HG02571 (cell line): ENCODE results near the gene TSNAX.
"Not testable (repeated sequence)": the region's sequence is repeated elsewhere in the genome, so short reads cannot be mapped to it uniquely, and the experiment has no call there.

ENCODE experiments used
- ATAC-seq: cut with Tn5 transposase; IDR thresholded peaks from one replicate; pipeline ENCODE4 v1.9.1; 2021; ENCODE audit warnings: mild to moderate bottlenecking, moderate library complexity; ENCODE audit not compliant: unreplicated experiment

Gene TSNAX

GRCh38 chr1:231528172-231529029 lies at the start of gene TSNAX:
Gene TSNAX (plus strand): TSS chr1:231528669. CDS start chr1:231528811, 142 bp downstream.
- ATAC-seq: peak; percentile 98

- ATAC-seq: no peak
Observed at GRCh38 chr1:231478811-231479210, 49.7 kb upstream of the TSNAX start.

GRCh38 chr1:231480008-231480407 lies 48.5 kb upstream of the TSNAX start:
- no peak for ATAC-seq

- ATAC-seq: no peak
Observed at GRCh38 chr1:231481289-231481688, 47.2 kb upstream of the TSNAX start.

GRCh38 chr1:231485029-231485784 lies 43.3 kb upstream of the TSNAX start:
- ATAC-seq: no peak

- no peak for ATAC-seq
Observed at GRCh38 chr1:231487019-231487418, 41.5 kb upstream of the TSNAX start.

- no peak for ATAC-seq
Observed at GRCh38 chr1:231487910-231488309, 40.6 kb upstream of the TSNAX start.

GRCh38 chr1:231493421-231494185 lies 34.9 kb upstream of the TSNAX start:
- ATAC-seq: no peak

- no peak for ATAC-seq
Observed at GRCh38 chr1:231494439-231495110, 33.9 kb upstream of the TSNAX start.

- ATAC-seq: no peak
Observed at GRCh38 chr1:231497629-231498152, 30.8 kb upstream of the TSNAX start.

GRCh38 chr1:231499148-231499763 lies 29.2 kb upstream of the TSNAX start:
- no peak for ATAC-seq

- no peak for ATAC-seq
Observed at GRCh38 chr1:231500666-231501065, 27.8 kb upstream of the TSNAX start.

- ATAC-seq: not testable (repeated sequence)
Observed at GRCh38 chr1:231503168-231503567, 25.3 kb upstream of the TSNAX start.

GRCh38 chr1:231507476-231508355 lies 20.8 kb upstream of the TSNAX start:
- ATAC-seq: no peak

GRCh38 chr1:231508497-231508896 lies 20.0 kb upstream of the TSNAX start:
- ATAC-seq: no peak

GRCh38 chr1:231508941-231509340 lies 19.5 kb upstream of the TSNAX start:
- no peak for ATAC-seq

GRCh38 chr1:231512147-231512698 lies 16.2 kb upstream of the TSNAX start:
- ATAC-seq: no peak

- no peak for ATAC-seq
Observed at GRCh38 chr1:231515748-231516147, 12.7 kb upstream of the TSNAX start.

GRCh38 chr1:231517076-231517475 lies 11.4 kb upstream of the TSNAX start:
- ATAC-seq: no peak
